Stimulated activated CD4-positive, alpha-beta T cell treated with anti-CD3 and anti-CD28 coated beads, Interleukin-1b, Interleukin-23, amount 100 ng/mL, for 1 hour (primary cell): ENCODE measurements around the gene PTPN2.
"Not testable (repeated sequence)": the region's sequence is repeated elsewhere in the genome, so short reads cannot be mapped to it uniquely, and the experiment has no call there.

Source experiments
- DNase-seq, 2 donors: peaks; one replicate each; pipeline ENCODE4 v3.0.0-alpha.2; 2020; ENCODE audit warnings: low read depth in 2 of 2

PTPN2 gene

DNA sequence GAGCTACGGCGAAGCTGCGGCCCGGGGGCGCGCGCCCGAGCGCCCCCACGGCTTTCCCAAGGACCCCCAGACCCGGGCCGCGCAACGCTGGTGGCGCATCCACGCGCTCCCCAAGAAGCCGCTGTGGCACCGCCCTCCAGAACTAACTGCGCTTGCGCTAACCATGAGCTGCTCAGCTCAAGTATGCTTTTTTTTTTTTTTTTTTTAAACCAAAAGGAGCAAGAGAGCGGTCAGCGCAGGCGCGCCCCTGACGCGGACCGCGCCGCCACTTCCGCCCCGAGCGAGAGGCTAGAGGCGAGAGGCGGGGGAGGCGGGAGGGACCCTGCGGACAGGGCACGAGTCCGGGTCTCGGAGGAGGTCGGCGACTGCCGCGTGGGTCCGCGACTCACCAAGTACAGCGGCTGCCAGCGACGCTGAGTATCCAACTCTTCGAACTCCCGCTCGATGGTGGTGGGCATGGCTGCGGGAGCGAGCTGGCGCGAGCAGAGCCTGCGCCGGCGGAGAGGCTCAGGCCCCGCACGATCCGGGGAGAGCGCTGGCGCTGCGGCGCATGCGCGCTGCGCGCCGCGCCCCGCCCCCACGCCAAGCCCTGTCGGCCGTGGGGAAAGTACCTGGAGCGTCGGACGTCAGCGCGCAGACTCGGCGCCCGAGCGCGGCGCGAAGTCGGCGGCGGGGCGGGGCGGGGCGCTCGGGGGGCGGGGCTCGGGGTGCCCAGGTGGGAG lies at the start of gene PTPN2:
TSS of gene PTPN2 (minus strand) at position 554 of the 722 bp plus-strand sequence. CDS start at position 458, 96 bp downstream.
- peak; percentile 73 to 80 for DNase-seq

DNA sequence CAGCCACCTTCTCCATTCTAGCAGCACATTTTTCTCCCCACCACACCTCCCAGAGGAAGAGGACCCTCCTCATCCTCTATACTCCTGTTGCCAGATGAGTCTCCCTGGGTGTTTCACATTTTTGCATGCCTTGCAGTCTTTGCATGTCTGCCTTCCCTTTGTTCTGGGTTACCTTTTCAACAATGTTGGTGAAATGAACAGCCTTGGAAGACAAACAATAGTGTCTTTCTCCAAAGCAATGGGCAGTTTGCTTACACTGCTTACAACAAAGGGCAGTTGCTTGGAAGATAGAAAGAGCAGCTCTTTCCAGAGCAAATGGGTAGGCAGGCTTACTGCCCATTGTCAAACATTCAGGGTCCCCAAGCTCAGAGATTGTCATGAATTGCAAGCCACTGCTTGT lies 49.3 kb upstream of the PTPN2 start:
- DNase-seq = no peak

DNA sequence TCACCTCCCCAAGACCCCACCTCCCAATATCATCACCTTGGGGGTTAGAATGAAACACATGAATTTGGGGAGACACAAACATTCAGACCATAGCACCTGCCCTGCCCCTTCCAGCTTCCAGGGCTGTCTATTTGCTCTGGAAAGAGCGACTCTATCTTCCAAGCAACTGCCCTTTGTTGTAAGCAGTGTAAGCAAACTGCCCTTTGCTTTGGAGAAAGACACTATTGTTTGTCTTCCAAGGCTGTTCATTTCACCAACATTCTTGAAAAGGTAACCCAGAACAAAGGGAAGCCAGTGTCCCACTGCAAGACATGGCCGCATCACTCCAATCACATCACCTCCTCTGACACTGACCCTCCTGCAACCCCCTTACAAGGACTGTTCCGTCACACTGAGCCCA lies 46.9 kb upstream of the PTPN2 start:
- no peak for DNase-seq

DNA sequence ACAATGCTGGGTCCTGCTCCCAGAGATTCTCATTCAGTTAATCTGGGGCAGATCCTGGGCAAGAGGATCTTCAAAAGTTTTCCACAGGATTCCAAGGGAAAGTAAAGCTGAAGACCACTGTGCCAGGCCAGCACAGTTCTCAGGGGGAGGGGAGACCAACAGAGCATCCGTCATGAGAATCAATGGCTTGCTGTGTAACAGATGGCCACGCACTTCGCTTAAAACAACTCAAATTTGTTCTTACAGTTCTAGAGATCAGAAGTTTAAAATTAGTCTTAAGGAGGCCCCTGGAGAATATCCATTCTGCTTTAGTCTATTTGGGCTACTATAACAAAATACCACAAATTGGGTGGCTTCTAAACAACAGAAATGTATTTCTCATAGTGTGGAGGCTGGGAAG lies 46.3 kb upstream of the PTPN2 start:
- no peak for DNase-seq

DNA sequence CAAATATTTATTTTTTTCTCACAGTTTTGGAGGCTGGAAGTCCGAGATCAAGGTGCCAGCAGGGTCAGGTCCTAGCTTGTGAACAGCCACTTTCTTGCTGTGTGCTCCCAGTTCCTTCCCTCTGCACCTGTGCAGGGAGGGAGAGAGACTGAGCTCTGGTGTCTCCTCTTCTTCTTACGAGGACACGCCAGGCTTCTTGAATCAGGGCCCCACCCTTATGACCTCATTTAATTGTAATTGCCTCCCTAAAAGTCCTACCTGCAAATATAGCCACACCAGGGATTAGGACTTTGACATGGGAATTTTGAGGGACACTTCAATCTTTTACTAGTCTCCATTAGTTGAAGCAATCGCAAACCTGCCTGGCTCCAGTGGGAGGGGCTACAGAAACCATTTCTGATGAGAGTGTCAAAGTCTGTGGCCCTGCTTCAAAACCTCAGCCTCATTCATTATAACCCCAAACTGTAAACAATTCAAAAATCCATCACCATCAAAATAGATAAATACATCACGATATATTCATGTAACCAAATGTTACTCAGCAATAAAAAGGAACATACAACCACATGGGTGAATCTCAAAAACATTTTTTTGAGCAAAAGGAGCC lies 45.5 kb upstream of the PTPN2 start:
- no peak for DNase-seq

DNA sequence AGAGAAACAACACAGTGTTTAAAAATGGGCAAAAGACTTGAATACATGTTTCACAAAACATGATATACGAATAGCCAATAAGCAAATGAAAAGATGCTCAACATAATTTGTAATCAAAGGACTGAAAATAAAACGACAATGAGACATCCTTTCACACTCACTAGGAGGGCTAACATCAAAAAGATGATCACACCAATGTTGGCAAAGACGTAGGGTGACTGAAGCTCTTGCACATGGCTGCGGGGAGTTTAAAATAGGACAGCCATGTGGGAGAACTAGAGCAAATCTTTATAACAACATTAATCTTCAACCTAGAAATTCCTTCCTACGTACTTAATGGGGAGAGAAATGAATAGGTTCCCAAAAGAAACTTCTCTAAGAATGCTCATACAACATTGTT lies 44.6 kb upstream of the PTPN2 start:
- DNase-seq = no peak

DNA sequence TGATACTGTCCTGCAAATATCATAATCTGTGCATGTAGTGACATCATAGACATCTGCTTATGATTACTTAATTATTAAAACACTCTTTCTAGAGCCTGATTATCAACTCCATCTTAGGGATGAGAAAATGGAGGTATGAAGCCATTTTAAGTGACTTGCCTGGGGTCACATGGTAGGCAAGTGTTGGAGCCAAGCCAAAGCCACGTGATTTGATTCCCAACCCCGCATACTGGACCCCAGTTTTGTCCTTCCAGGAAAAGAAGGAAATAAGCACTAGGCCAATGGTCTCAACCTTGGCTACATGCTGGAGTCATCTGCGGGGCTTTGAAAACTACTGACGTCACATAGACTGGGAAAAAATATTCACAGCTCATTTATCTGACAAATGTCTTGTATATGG lies 44.2 kb upstream of the PTPN2 start:
- no peak for DNase-seq

DNA sequence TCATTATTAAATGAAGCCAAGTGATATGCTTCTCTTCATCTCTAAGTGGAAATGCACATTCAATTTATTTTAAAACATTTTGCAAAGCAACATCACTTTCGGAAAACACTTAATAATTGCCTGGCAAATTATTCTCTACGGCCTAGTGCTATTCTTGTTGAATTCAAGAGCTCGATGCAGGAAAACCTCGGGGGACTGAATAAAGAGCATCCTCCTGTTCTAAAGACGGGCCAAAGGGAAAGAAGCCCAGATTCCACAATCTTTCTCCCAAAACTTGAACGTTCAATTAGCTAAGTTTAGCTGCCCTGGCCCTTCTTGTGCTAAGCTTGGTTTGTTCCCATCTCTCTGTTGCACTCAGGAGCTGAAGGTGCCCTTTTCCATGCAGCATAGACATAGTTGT lies 40.6 kb upstream of the PTPN2 start:
- no peak for DNase-seq

DNA sequence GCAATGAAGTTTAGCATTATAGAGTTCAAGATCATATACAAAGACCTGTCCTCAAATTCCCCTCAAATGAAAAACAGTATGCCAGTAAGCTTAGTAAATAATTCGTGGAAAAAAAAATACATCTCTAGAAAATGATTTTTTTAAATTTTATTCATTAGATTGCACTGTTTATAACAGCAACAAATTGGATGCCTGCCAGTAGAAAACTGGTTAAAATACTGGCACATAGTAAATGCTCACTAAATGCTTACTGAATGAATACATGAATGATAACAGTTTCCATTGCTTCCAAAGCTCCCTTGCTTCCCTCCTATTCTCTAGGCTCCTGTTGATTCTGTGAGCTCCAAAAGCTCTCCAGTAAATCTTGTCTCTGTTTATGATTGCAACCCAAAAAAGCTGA lies 38.2 kb upstream of the PTPN2 start:
- DNase-seq = no peak

DNA sequence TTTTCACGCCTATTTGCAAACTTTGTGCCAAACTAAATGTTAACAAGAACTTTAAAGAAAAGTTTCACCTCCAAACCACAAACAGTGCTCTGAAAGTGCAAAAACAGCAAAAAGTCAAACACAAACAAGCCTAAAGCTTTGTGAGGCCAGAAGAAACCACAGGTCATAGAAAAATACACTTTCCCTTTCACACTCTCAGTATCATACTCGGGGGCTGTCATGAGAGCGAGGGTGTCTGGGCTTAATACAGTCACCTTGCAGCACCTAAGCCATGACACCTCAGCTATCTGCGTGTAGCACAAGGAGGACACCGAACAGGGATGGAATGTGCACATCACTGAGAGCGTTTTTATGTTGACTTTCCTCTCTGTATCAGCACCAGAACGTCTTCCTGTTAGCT lies 37.1 kb upstream of the PTPN2 start:
- no peak for DNase-seq

DNA sequence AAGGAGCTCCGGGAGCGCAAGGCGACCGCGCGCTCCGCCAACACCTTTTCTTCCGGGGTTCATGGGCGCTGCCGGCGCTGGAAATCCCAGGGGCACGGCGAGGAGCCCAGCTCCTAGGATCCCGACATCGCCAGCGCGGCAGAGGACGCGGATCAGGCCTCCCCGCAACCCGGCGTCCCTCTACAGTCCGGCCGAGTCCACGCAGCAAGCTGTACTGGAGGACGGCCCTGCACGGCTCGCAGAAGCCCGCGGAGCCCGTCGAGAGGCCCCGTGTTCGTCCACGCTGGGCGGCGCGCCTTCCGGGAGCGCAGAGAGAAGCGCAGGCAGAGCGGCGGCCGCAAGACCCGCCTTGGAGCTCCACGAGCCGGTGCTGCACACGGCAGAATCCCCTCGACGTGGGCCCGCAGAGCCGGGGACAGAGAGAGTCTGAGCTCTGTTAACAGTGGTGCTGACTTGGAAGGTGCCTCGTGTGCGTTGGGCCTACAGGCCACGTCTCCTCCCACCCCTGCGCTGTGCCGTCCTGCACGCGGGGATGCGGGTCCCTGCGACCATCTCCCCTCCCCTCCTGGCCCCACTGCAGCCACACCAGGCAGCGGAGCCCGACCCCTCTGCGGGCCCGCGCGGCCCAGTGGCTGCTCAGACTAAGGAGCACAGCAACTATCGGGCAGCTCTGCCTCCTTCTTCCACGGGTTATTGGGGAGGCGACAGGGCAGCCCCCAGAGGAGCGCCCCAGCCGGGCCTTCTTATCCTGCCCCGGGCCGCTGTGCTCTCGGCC lies 28.1 kb upstream of the PTPN2 start:
- no peak for DNase-seq

DNA sequence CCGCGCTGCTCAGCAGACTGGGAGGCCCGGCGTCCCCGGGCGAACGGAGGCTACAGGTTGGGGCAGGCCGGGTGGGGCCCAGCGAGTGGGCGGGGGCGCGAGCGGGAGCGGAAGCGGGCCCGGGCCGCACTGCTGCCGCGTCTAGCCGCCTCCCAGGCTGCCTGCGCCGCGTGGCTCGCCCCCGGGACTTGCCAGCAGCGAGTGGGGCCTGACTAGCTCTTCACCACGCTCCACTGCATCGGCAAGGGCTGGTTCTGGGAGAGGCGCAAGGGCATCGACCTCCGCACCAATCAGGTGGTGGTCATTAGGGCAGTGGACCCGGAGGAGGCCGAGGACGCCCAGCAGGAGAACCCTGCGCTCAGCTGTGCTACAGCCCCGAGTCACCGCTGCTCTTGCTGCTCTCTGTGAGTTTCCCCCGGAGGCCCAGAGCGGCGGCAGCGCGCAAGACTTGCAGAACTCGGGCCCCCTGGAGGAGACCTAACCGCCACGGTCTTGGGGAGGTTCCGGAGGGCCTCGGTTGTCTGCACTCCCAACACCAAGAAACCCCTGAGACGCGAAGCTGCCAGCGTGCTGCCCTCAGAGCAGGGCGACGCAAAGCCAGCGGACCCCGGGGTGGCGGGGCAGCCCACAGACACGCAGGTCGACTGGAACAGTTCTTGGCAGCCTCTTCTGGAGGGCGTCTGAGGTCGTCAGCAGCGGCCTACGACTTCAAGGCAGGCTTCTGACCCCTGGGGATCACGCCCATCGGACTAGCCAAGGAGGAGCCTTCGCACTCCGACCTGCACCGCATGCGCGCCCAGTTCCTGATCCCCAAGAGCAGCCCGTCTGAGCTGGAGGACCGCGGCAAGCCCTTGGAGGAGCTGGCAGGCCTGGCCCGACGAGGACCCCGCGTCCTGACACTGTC lies 27.2 kb upstream of the PTPN2 start:
- peak; percentile 3 to 23 for DNase-seq

DNA sequence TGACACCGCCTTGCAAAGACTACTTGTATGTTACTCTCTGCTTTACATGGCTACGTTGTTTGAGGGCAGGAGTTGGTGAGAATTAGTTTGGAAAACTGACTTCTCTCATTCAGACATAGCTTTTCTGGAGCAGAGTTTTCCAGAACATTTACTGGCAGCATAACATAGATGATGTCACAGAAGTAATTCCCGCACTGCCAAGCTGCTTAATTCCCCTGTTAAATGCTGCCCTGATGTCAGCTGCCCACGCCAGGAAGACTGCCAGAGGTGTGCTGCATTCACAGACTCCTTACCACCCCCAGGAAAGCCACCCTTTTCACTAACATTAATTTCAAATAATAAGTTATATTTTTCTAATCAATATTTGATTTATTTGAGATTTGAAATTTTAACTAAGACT lies 24.7 kb upstream of the PTPN2 start:
- no peak for DNase-seq

DNA sequence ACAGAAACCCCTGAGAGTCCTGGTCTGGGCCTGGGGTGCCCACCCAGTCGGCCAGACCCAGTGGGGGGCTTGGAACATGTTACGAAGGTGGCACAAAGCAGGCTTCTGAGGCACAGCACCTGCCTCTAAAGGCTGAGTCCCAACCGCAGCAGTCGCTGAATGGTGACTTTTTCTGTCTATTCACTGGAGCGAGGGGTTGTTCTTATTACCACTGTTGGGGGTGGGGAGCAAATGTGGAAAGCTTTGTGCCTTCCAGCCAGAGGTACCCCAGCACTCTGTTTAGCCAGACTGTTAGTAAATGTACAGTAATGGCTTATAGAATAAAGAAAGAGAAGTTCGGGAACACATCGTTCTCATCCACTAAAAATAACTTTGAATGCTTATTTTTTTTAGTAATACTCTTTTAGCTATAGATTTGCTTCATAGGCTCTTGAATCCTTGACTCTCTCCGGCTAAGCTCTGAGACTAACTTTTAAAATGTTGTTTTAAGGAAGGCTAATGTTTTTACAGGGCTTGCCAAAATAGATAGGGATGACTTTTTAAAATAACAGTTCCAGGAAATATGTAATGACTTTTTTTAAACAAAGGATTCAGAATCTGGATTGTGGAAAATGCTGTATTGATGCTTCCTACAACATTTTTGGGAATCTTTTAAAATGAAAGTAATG lies 23.4 kb upstream of the PTPN2 start:
- DNase-seq = no peak

DNA sequence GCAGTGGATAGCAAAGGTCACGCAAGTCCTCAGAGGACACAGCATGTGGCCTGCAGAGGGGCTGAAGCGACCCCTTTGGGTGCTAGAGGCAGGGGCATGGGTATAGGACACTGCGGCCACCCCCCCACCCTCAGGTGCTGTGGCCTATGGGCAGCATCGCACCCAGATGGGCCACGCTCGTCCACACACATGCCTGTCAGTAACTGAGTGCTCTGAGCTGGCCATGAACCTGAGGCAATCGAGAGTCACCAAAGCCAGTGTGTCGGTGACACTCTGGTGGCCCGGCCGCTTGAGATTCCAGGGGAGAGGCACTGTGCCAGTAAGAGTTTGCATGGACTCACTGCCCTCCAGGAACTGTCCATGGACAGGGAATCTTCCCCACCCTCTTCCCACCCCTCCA lies 22.7 kb upstream of the PTPN2 start:
- DNase-seq = no peak

DNA sequence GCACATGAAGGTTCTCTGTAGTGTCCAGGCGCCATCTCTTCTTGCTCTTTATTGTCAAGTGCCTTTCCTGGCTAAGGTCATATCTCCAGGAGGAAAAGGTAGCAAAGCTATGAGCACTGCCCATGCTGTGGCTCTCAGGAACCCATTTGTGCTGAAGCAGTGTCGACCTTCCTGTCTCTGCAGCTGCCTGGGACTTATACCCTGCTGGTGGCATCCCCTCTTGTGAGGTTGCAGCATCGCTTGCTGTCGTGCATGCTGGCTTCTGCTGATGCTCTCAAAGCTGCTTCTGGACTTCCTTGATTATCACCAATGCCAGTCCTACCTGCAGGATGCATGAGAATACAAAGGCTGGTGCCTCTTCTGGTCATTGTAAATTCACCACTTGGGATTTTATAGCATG lies 22.1 kb upstream of the PTPN2 start:
- no peak for DNase-seq

DNA sequence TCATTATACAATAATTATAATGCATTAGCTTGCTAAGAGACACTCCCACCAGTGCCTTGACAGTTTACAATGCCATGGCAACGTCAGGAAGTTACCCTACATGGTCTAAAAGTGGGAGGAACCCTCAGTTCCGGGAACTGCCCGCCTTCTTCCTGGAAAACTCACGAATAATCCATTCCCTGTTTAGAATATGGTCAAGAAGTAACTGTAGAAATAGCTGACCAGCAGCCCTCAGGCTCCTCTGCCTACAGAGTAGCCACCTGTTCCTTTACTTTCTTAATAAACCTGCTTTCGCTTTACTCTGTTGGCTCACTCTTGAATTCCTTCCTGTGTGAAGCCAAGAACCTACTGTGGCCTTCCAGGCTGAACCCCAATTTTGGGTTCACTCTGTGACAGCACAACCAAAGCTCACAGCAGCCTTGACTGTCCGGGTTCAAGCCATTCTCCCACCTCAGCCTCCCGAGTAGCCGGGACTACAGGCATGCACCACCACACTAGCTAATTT lies 20.0 kb upstream of the PTPN2 start:
- DNase-seq = no peak

DNA sequence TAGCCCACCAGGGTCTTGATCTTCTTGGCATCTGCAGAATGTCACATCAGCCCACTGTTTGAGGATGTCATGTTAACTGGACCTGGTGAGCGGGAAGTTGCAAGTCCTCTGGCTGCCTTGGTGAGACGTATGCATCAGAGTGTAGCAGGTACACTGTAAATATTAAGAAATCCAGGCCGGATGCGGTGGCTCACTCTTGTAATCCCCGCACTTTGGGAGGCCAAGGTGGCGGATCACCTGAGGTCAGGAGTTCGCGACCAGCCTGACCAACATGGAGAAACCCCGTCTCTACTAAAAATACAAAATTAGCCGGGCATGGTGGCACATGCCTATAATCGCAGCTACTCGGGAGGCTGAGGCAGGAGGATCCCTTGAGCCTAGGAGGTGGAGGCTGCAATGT lies 17.2 kb upstream of the PTPN2 start:
- DNase-seq = not testable (repeated sequence)

DNA sequence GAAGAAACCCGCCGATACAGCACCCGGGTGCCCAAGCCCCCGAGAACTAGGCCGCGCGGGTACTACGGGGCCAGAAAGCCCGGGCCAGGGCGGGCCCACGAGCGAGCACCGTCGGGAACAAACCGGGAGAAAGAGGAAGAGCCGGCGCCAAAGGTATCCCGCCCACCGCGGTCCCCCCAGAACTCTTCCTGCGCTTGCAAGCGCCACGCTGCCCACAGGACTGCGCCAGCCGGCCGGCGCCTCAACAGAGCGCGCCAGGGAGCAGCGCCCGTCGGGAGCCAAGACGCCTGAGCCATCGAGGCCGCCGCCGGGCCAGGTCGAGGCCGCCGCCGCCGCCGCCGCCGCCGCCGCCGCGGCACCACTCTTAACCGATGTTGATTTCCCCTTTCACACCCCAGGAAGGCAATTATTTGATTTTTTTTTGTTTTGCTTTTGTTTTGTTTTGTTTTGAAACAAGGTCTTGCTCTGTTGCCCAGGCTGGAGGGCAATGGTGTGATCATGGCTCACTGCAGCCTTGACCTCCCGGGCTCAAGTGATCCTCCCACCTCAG lies 12.8 kb upstream of the PTPN2 start:
- not testable (repeated sequence) for DNase-seq

DNA sequence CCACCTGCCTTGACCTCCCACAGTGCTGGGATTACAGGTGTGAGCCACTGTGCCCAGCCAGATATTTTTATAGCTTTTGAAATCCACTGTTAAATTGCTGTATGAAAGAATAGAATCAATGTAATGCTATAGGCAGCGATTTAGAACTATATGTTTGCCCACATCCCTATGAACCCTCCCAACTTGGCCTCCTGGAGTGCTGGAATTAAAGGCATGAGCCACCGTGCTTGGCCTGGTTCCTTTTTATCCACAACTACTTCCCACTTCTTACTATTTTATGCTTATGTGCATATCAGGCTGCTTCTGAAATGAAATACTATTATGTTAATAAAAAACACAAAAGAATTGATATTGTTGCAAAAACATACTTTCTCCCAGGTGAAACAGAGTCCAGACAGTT lies 11.6 kb upstream of the PTPN2 start:
- DNase-seq = no peak

DNA sequence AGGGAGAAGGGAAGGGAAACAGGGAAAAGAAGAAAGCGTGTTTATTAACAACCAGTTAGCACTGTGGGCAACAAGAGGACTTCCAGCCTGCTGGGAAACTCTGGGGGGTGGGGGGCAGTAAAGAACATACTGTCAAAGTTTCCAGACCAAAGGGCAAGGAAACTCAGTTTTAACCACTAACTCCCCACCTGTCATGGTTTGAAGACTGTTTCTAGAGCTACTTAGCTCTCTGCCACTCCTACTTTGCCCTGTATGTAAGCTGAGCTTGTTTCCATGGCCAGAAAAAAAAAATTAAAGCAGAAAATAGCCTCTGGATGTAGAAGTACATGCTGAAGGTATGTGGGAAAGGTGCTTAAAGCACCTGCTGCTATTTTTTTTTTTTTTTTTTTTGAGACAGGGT lies 11.0 kb upstream of the PTPN2 start:
- DNase-seq = no peak
